HG03520 (cell line): Measurements from ENCODE around the gene STRN.

Source experiments
- ATAC-seq: cut with Tn5 transposase; IDR thresholded peaks from one replicate; pipeline ENCODE4 v1.9.1; 2021; ENCODE audit warnings: mild to moderate bottlenecking, moderate library complexity; ENCODE audit not compliant: unreplicated experiment

Gene STRN

DNA sequence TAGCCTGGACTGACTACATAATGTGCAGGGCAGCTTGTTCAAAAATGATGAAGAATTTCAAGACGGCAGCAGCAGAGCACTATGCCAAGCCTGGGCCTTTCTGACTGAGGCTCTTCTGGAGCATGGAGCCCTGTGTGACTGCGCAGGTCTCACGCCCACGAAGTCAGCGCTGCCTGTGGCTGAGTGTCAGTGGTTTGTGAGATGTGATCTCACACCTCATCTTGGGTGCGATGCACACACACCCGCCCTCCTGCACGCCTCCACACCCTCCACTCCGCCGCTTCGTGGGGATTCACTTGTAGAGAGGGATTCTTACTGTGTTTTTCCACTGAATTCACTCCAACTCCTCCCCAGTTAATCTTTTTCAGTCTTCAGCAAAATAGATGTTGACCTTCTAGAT lies 166.0 kb downstream of the STRN start:
- no peak for ATAC-seq

DNA sequence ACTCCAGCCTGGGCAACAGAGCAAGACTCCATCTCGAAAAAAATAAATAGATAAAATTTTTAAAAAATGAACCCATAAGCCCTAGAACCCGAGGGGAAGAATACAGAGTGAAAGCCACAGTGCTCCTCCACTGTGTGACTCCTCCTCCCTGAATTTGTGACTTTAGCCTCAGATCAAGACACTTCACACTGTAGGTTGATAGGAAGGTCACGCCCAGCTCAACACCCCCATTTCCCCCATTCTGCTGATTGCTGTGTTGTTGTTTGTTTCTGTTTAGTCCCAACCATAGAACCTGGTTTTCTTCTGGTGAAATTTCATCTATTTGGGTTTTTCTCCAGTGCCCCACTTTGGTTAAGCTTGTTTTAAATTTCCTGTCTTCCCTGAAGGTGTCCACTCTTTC lies 167.6 kb downstream of the STRN start:
- ATAC-seq: no peak

DNA sequence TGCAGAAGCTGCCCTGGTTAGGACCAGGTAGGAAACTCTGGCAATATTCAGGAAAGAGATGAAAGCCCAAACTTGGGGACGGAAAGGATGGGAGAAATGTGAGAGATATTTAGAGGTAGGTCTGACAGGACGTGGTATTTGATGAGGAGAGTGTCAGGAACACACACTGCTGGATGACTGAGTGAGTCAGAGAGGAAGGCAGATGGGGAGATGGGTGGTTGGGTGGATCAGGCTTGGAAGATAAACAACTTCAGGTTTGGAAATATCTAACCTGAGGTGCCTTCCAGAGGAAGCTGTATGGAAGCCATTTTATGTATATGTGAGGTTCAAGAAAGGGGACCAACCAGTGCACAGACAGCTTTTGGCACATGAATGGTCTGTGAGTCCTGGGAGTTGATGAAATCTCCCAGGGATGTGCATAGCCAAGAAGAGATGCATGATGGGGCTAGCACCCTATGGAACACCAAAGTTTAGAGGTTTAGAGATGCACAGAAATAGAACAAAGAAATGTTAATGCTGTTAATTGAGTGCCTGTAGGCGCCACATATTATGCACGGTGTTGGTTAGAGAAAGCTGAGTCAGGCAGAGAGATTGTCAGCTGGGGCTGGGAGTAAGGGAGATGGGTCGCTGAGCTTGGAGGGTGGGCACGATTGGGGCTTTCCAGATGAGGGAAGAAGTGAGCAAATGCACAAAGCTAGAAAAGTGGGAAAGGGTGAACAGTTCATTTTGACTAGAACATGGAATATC lies 168.8 kb downstream of the STRN start:
- ATAC-seq: no peak
